H1 (cell line): ENCODE results near the gene IGFL2.

Experiments
- BCL11A ChIP-seq, 2 experiments: IDR thresholded peaks; one replicate each; pipeline ENCODE4 v1.6.1; 2011; ENCODE audit warnings: low read depth in 2 of 2, low read length in 2 of 2, mild to moderate bottlenecking in 2 of 2
- JUN ChIP-seq: IDR thresholded peaks from 2 replicates; pipeline ENCODE4 v1.6.1; 2011; ENCODE audit warnings: low read depth, mild to moderate bottlenecking, improper control_type of control experiment, low read length
- JUND ChIP-seq: IDR thresholded peaks from 2 replicates; pipeline ENCODE4 v1.6.1; 2011; ENCODE audit warnings: mild to moderate bottlenecking, improper control_type of control experiment, low read length
- NANOG ChIP-seq: IDR thresholded peaks from 2 replicates; pipeline ENCODE4 v1.6.1; 2011; ENCODE audit warnings: low read length, low read depth, mild to moderate bottlenecking, inconsistent platforms; ENCODE audit not compliant: insufficient read depth, poor library complexity, severe bottlenecking
- PHF8 ChIP-seq: fragments of 200-600 bp; sonication (generic); conservative IDR thresholded peaks from 2 replicates; pipeline ENCODE4 v1.7.1; 2012; ENCODE audit warnings: low read depth, mild to moderate bottlenecking, inconsistent platforms, low read length, moderate library complexity
- POLR2A ChIP-seq, 2 experiments: IDR thresholded peaks; 1 replicate in 1 of 2; 2 replicates in 1 of 2; pipeline ENCODE4 v1.6.1; 2011; ENCODE audit warnings: low read depth in 2 of 2, low read length in 2 of 2, mild to moderate bottlenecking in 2 of 2; ENCODE audit errors: control extremely low read depth in 1 of 2
- TF ChIP-seq, protein P1 (sequence below), 3 experiments: IDR thresholded peaks; 1 replicate in 2 of 3; 2 replicates in 1 of 3; pipeline versions ENCODE4 v1.5.1 to v1.6.1; 2011; ENCODE audit warnings: low read length in 3 of 3, mild to moderate bottlenecking in 3 of 3, inconsistent platforms in 2 of 3, low read depth in 1 of 3, moderate library complexity in 1 of 3; ENCODE audit not compliant: insufficient read depth in 1 of 3; ENCODE audit errors: control extremely low read depth in 1 of 3
- TF ChIP-seq, protein P2 (sequence below): IDR thresholded peaks from 2 replicates; pipeline ENCODE4 v1.6.1; 2012; ENCODE audit warnings: low read length, inconsistent platforms

DNA sequence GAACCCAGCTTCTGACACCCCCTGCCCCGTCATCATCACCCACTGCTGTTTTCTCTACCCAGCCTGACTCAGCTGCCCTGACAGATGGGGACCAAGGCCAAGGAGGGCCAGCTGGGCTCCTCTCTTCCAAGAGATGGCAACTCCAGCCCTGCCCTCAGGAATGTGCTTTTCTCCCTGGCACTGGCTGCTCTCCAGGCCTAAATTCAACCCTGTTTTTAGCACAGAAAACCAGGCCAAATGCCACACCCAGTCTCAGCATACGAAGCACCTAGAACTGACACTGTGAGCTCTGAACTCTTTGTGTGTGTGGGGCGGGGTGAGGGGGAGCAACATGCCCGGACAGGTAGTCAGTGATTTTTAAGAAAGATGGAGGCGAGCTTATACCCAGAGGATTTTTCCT lies 58.1 kb downstream of the IGFL2 start:
- TF ChIP-seq PHF8 (no peak), NANOG (no peak), JUN (no peak), JUND (no peak), BCL11A (IDR thresholded peaks at IDR 0.05; ENCODE audit: low read depth in 2 of 2, low read length in 2 of 2) (no peak), POLR2A (IDR thresholded peaks at IDR 0.05; ENCODE audit: control extremely low read depth in 1 of 2, low read depth in 2 of 2, low read length in 2 of 2) (no peak)
- TF ChIP-seq, protein P1, sequence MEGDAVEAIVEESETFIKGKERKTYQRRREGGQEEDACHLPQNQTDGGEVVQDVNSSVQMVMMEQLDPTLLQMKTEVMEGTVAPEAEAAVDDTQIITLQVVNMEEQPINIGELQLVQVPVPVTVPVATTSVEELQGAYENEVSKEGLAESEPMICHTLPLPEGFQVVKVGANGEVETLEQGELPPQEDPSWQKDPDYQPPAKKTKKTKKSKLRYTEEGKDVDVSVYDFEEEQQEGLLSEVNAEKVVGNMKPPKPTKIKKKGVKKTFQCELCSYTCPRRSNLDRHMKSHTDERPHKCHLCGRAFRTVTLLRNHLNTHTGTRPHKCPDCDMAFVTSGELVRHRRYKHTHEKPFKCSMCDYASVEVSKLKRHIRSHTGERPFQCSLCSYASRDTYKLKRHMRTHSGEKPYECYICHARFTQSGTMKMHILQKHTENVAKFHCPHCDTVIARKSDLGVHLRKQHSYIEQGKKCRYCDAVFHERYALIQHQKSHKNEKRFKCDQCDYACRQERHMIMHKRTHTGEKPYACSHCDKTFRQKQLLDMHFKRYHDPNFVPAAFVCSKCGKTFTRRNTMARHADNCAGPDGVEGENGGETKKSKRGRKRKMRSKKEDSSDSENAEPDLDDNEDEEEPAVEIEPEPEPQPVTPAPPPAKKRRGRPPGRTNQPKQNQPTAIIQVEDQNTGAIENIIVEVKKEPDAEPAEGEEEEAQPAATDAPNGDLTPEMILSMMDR (IDR thresholded peaks at IDR 0.05; ENCODE audit: control extremely low read depth in 1 of 3, insufficient read depth in 1 of 3, low read depth in 1 of 3, low read length in 3 of 3): no peak
- TF ChIP-seq, protein P2, sequence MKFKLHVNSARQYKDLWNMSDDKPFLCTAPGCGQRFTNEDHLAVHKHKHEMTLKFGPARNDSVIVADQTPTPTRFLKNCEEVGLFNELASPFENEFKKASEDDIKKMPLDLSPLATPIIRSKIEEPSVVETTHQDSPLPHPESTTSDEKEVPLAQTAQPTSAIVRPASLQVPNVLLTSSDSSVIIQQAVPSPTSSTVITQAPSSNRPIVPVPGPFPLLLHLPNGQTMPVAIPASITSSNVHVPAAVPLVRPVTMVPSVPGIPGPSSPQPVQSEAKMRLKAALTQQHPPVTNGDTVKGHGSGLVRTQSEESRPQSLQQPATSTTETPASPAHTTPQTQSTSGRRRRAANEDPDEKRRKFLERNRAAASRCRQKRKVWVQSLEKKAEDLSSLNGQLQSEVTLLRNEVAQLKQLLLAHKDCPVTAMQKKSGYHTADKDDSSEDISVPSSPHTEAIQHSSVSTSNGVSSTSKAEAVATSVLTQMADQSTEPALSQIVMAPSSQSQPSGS: no peak
